ENCODE measurements around the gene PRKAR2B. TPM values are rescaled to one million over a fixed set of nuclear protein-coding genes. Genes with fewer than 3 reads are reported as not detected.
A peak's percentile ranks its signal among the peaks of the same experiment; 100 is the strongest.

The PRKAR2B gene
- total and polyA plus RNA-seq, 4 donors, result 0.88 to 41.8 (median 1.6) TPM

DNA sequence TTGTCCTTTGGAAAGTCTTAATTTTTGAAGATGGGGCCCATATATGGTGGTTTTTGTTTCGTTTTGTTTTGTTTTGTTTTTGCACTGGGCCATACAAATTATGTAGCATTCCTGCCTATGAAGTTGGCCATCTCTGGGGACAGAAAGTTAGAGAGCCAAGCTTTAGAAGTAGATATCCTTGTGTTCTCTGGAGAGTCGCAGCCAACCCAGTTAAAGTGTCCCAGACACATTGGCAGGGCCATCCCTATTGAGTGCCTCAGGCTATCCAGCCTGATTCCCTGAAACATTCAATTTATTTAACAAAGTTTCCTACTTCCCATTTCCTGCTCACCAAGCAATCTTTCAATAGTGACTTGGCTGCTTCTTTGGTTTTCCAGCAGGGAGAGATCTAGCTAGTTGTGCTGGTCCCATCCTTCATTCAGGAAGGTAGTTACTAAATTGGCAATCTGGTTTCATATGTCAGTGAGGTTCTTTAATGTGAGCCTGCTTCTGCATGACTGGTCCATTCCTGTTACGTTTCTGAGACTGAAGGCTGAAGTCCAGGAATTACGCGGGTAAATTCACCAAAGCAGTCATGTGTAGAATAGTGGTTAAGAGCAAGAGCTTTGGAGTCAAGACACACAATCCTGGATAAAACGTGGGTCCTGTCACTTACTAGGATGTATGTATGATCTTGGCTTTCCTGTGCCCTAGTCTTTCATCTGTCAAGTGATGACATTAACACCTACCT is 75.0 kb downstream of the PRKAR2B start:
- H3K9me3 ChIP-seq (ENCODE audit: control insufficient read depth in 4 of 4, low read length in 3 of 4), result no peaks in the 10 kb centered on the region
- DNase-seq (ENCODE audit: low spot score), result no peak
- H3K27ac ChIP-seq (ENCODE audit: low read depth in 1 of 2, low read length in 2 of 2), result no peak overlapping the region
- H3K27me3 ChIP-seq (ENCODE audit: control insufficient read depth in 4 of 4, insufficient read depth in 4 of 4, low read length in 3 of 4), result no peaks in the 10 kb centered on the region
- no peak overlapping the region for H3K9ac ChIP-seq (ENCODE audit: low read depth in 1 of 2, low read length in 2 of 2)
- WGBS, result 94% methylated on average over 6 of the region's 6 CpGs
- peaks cover 0 to 5% (median under 1%) of the 10 kb centered on the region in 4 donors for H3K4me1 ChIP-seq (ENCODE audit: control insufficient read depth in 4 of 4, insufficient read depth in 4 of 4, low read length in 3 of 4)
- no peak overlapping the region for H3K4me3 ChIP-seq (ENCODE audit: low read depth in 1 of 3, low read length in 3 of 3)
- no peaks in the 10 kb centered on the region for H3K36me3 ChIP-seq (ENCODE audit: control insufficient read depth in 4 of 4, insufficient read depth in 3 of 4, low read depth in 1 of 4, low read length in 3 of 4)
- TF ChIP-seq JUND (IDR thresholded peaks at IDR 0.05) (no peak), EGR1 (IDR thresholded peaks at IDR 0.05; ENCODE audit: low read depth in 2 of 2) (no peak), ATF3 (IDR thresholded peaks at IDR 0.05) (no peak), SP1 (IDR thresholded peaks at IDR 0.05) (no peak), GABPA (IDR thresholded peaks at IDR 0.05 in 1 of 2, conservative IDR thresholded peaks at IDR 0.05 in 1 of 2) (no peak), FOXA2 (IDR thresholded peaks at IDR 0.05) (no peak), FOXA1 (IDR thresholded peaks at IDR 0.05) (no peak)
- TF ChIP-seq, protein P1, sequence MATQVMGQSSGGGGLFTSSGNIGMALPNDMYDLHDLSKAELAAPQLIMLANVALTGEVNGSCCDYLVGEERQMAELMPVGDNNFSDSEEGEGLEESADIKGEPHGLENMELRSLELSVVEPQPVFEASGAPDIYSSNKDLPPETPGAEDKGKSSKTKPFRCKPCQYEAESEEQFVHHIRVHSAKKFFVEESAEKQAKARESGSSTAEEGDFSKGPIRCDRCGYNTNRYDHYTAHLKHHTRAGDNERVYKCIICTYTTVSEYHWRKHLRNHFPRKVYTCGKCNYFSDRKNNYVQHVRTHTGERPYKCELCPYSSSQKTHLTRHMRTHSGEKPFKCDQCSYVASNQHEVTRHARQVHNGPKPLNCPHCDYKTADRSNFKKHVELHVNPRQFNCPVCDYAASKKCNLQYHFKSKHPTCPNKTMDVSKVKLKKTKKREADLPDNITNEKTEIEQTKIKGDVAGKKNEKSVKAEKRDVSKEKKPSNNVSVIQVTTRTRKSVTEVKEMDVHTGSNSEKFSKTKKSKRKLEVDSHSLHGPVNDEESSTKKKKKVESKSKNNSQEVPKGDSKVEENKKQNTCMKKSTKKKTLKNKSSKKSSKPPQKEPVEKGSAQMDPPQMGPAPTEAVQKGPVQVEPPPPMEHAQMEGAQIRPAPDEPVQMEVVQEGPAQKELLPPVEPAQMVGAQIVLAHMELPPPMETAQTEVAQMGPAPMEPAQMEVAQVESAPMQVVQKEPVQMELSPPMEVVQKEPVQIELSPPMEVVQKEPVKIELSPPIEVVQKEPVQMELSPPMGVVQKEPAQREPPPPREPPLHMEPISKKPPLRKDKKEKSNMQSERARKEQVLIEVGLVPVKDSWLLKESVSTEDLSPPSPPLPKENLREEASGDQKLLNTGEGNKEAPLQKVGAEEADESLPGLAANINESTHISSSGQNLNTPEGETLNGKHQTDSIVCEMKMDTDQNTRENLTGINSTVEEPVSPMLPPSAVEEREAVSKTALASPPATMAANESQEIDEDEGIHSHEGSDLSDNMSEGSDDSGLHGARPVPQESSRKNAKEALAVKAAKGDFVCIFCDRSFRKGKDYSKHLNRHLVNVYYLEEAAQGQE (IDR thresholded peaks at IDR 0.05), result no peak

DNA sequence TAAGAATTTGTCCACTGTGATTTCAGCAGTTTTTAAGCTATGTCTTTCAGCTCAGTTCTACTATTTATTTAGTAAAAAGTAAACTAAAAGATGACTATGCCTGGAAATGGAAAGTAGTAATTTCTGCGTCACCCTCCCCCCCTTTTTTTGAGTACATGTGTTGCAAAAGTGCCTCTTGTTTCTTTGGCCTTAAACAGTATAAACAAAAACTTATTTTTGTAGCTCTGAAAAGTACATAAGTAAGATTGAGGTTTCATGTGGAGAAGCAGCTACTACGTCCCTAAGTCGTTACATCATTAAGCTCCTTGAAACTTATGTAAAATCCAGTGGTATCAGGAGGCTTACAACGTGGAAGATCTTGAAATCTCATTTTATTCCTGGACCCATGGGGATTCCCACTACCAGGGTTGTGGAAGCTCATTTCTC is 78.0 kb downstream of the PRKAR2B start:
- WGBS, result 31% methylated on average over 4 of the region's 4 CpGs
- DNase-seq (ENCODE audit: low spot score), result no peak
- Histone ChIP-seq H3K9me3 (ENCODE audit: control insufficient read depth in 4 of 4, low read length in 3 of 4) (no peaks in the 10 kb centered on the region), H3K4me1 (ENCODE audit: control insufficient read depth in 4 of 4, insufficient read depth in 4 of 4, low read length in 3 of 4) (peaks cover 0 to 5% (median under 1%) of the 10 kb centered on the region in 4 donors), H3K4me3 (ENCODE audit: low read depth in 1 of 3, low read length in 3 of 3) (no peak overlapping the region), H3K9ac (ENCODE audit: low read depth in 1 of 2, low read length in 2 of 2) (peak overlapping the region in 1 of 2 donors; percentile 14), H3K27me3 (ENCODE audit: control insufficient read depth in 4 of 4, insufficient read depth in 4 of 4, low read length in 3 of 4) (no peaks in the 10 kb centered on the region), H3K27ac (ENCODE audit: low read depth in 1 of 2, low read length in 2 of 2) (peak overlapping the region; percentile 36 to 39), H3K36me3 (ENCODE audit: control insufficient read depth in 4 of 4, insufficient read depth in 3 of 4, low read depth in 1 of 4, low read length in 3 of 4) (no peaks in the 10 kb centered on the region)
- TF ChIP-seq FOXA1 (IDR thresholded peaks at IDR 0.05) (no peak), HNF4A (conservative IDR thresholded peaks at IDR 0.05) (peak; percentile 38 to 41), SP1 (IDR thresholded peaks at IDR 0.05) (peak; percentile 58), FOXA2 (IDR thresholded peaks at IDR 0.05) (peak; percentile 42), TAF1 (conservative IDR thresholded peaks at IDR 0.05) (no peak), NR2F2 (IDR thresholded peaks at IDR 0.05) (peak; percentile 16), YY1 (IDR thresholded peaks at IDR 0.05) (peak; percentile 24), GABPA (IDR thresholded peaks at IDR 0.05 in 1 of 2, conservative IDR thresholded peaks at IDR 0.05 in 1 of 2) (no peak), EGR1 (IDR thresholded peaks at IDR 0.05; ENCODE audit: low read depth in 2 of 2) (no peak), ZBTB33 (IDR thresholded peaks at IDR 0.05) (peak; percentile 37), RXRA (IDR thresholded peaks at IDR 0.05) (peak; percentile 11 to 51), JUND (IDR thresholded peaks at IDR 0.05) (peak; percentile 46 to 62), RAD21 (IDR thresholded peaks at IDR 0.05) (peak; percentile 14 to 23)
- TF ChIP-seq, protein P2, sequence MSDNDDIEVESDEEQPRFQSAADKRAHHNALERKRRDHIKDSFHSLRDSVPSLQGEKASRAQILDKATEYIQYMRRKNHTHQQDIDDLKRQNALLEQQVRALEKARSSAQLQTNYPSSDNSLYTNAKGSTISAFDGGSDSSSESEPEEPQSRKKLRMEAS (IDR thresholded peaks at IDR 0.05), result peak; percentile 36
- TF ChIP-seq, protein P1 (IDR thresholded peaks at IDR 0.05), result no peak
- TF ChIP-seq, protein P3, sequence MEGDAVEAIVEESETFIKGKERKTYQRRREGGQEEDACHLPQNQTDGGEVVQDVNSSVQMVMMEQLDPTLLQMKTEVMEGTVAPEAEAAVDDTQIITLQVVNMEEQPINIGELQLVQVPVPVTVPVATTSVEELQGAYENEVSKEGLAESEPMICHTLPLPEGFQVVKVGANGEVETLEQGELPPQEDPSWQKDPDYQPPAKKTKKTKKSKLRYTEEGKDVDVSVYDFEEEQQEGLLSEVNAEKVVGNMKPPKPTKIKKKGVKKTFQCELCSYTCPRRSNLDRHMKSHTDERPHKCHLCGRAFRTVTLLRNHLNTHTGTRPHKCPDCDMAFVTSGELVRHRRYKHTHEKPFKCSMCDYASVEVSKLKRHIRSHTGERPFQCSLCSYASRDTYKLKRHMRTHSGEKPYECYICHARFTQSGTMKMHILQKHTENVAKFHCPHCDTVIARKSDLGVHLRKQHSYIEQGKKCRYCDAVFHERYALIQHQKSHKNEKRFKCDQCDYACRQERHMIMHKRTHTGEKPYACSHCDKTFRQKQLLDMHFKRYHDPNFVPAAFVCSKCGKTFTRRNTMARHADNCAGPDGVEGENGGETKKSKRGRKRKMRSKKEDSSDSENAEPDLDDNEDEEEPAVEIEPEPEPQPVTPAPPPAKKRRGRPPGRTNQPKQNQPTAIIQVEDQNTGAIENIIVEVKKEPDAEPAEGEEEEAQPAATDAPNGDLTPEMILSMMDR (IDR thresholded peaks at IDR 0.05; ENCODE audit: low read depth, low read length, missing input control), result no peak
